Right ventricle myocardium inferior (tissue), 1 donor: Measurements from ENCODE around the gene OR13G1. TPM values are rescaled to one million over a fixed set of nuclear protein-coding genes. Genes with fewer than 3 reads are reported as not detected.

ENCODE experiments used
- total RNA-seq: library from RNA; stranded (reverse); fragmentation: NEBNext Ultra II Directional; extraction: Animal tissue kit (Norgen Biotek cat#: 25700); gene quantifications from one replicate; pipeline ENCODE4 v1.2.1, GENCODE V29; 2021
- donor health status: DM: no; HTN: yes; CAD: no; lungs with severe emphysema.

OR13G1 gene
- total RNA-seq, 1 donor from 2014 or later: not detected

Other genes starting within 250 kb of the OR13G1 start
- not detected for gene OR2B11, start 221.6 kb downstream of the OR13G1 start, total RNA-seq
- 0.03 TPM for gene OR2C3, start 143.3 kb downstream of the OR13G1 start, total RNA-seq
- 0.05 TPM for gene GCSAML, start 130.6 kb downstream of the OR13G1 start, total RNA-seq
- gene OR2G2, start 91.4 kb downstream of the OR13G1 start, total RNA-seq: not detected
- not detected for gene OR2G3, start 74.2 kb downstream of the OR13G1 start, total RNA-seq
- not detected for gene OR6F1, start 36.9 kb upstream of the OR13G1 start, total RNA-seq
- gene OR14K1, start 58.9 kb upstream of the OR13G1 start, total RNA-seq: not detected
- not detected for gene OR14A2, start 68.4 kb upstream of the OR13G1 start, total RNA-seq
- gene OR1C1, start 80.8 kb upstream of the OR13G1 start, total RNA-seq: not detected
- not detected for gene OR14A16, start 144.4 kb upstream of the OR13G1 start, total RNA-seq
- not detected for gene OR11L1, start 162.2 kb upstream of the OR13G1 start, total RNA-seq
- 0.27 TPM for gene TRIM58, start 177.4 kb upstream of the OR13G1 start, total RNA-seq
- gene OR2W3, start 215.8 kb upstream of the OR13G1 start, total RNA-seq: not detected
- not detected for gene OR2T8, start 240.5 kb upstream of the OR13G1 start, total RNA-seq
- gene OR2AJ1, start 245.2 kb upstream of the OR13G1 start, total RNA-seq: not detected